GOT3 (cell line): Measurements from ENCODE around the gene PLXNA2.

ENCODE experiments used
- DNase-seq: peaks from one replicate; lab custom pipeline; 2025; ENCODE audit warnings: mixed read lengths; lab: John Stamatoyannopoulos, UW

Gene PLXNA2

GRCh38 chr1:208239473-208240381 is 4.5 kb downstream of the PLXNA2 start:
- DNase-seq = no peak

- DNase-seq = no peak
Observed at GRCh38 chr1:208238710-208239472, 5.3 kb downstream of the PLXNA2 start.

- DNase-seq = no peak
Observed at GRCh38 chr1:208237241-208237640, 6.9 kb downstream of the PLXNA2 start.

- no peak for DNase-seq
Observed at GRCh38 chr1:208235982-208236761, 8.0 kb downstream of the PLXNA2 start.

GRCh38 chr1:208235356-208235981 is 8.7 kb downstream of the PLXNA2 start:
- DNase-seq = no peak

- DNase-seq = no peak
Observed at GRCh38 chr1:208234721-208235120, 9.5 kb downstream of the PLXNA2 start.

GRCh38 chr1:208233978-208234377 is 10.2 kb downstream of the PLXNA2 start:
- DNase-seq = no peak

GRCh38 chr1:208233546-208233945 is 10.6 kb downstream of the PLXNA2 start:
- no peak for DNase-seq

- DNase-seq = no peak
Observed at GRCh38 chr1:208232662-208233038, 11.5 kb downstream of the PLXNA2 start.

GRCh38 chr1:208231881-208232661 is 12.1 kb downstream of the PLXNA2 start:
- DNase-seq = no peak

GRCh38 chr1:208230668-208231529 is 13.3 kb downstream of the PLXNA2 start:
- no peak for DNase-seq

- no peak for DNase-seq
Observed at GRCh38 chr1:208228550-208228949, 15.6 kb downstream of the PLXNA2 start.

GRCh38 chr1:208228026-208228425 is 16.2 kb downstream of the PLXNA2 start:
- DNase-seq = no peak

- no peak for DNase-seq
Observed at GRCh38 chr1:208227366-208227765, 16.8 kb downstream of the PLXNA2 start.

GRCh38 chr1:208225954-208226937 is 17.9 kb downstream of the PLXNA2 start:
- DNase-seq = no peak

- DNase-seq = no peak
Observed at GRCh38 chr1:208224192-208224713, 19.9 kb downstream of the PLXNA2 start.

- no peak for DNase-seq
Observed at GRCh38 chr1:208223136-208223535, 21.0 kb downstream of the PLXNA2 start.

- no peak for DNase-seq
Observed at GRCh38 chr1:208222376-208223126, 21.6 kb downstream of the PLXNA2 start.
